Esophagus squamous epithelium (tissue), 4 donors: ENCODE measurements around the gene LILRB5.

ENCODE experiments used
- CTCF ChIP-seq, 6 experiments: fragments of 450-650 bp in 4 of 6; fragments of 200-600 bp in 2 of 6; sonication (generic) in 2 of 6; IDR thresholded peaks; one replicate each; pipeline ENCODE4 v1.5.1; 2016 to 2019; ENCODE audit warnings: antibody characterized with exemption in 6 of 6, mild to moderate bottlenecking in 4 of 6, moderate library complexity in 4 of 6
- POLR2A ChIP-seq, 4 donors: fragments of 450-650 bp; IDR thresholded peaks; one replicate each; pipeline ENCODE4 v1.6.1; 2017; ENCODE audit warnings: antibody characterized with exemption in 4 of 4, mild to moderate bottlenecking in 4 of 4, moderate library complexity in 3 of 4

- TF ChIP-seq CTCF (IDR thresholded peaks at IDR 0.05) (no peak), POLR2A (IDR thresholded peaks at IDR 0.05) (no peak)
Observed at GRCh38 chr19:54253331-54254194, 3.5 kb downstream of the LILRB5 start.
